GM21390 (cell line): ENCODE results near the gene GATAD2B.
A peak's percentile ranks its signal among the peaks of the same experiment; 100 is the strongest.
"Not testable (repeated sequence)": the region's sequence is repeated elsewhere in the genome, so short reads cannot be mapped to it uniquely, and the experiment has no call there.

ENCODE experiments used
- ATAC-seq: cut with Tn5 transposase; IDR thresholded peaks from one replicate; pipeline ENCODE4 v1.9.1; 2021; ENCODE audit not compliant: unreplicated experiment

GATAD2B gene

DNA sequence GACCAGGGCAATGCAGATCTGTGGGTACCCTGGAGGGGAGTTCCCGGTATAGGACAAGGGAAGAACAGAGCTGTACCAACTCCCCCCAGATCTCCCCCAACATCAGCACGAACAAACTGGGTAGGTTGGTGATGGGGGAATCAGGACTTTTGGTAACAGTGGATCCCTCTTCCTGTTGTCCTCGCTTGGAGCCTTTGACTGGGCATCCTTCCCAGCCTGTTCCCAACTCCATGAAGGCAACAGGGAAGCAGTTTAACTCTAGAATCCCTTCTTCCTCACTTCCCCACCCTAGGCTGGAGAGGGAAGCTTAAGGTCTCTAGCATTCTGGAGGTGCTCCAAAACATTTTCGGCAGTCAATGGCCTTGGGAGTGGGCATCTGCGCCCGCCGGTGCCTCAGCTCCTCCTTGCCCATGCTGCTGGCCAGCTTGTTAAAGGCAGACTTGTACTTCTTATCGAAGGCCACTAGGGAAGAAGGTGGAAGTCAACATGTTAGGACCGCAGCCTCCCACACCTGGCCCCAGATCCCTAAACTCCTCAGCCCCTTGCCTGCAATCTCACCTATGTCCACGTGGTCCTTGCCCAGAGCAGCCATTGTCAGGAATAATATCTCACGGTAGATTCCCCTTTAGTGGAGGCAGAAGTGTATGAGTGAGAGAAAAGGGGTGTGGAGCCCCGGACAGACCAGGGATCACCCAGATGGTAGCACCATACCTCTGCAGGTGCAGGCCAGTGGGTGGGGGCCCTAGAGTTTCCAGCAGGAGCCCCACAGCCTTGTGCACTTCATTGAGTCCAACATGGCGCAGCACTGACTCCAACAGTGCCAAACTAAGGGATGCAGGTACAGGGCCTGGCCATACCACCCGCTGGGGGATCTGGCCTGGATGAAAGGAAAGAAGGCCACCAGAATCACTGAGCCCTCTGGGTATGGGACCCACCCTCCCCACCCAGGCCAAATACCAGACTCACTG, 7.5 kb upstream of the GATAD2B start:
- ATAC-seq: no peak

DNA sequence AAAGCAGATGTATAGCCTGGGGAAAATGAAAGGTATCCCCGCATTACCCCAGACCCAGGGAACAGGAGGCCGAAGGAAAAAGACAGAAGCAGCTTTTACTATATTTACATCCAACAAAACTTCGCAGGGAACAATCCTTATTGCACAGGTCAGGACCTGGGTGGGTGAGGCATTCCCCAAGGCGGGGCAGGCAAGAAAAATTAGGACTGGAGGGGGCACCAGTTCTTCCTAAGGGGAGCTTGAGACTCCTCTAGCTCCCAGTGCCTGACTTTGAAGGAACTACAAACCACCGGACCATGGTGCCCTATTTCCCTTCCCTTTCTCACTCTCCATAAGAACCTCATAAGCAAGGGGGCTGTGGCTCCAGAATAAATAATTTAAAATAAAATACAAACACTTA, 6.7 kb upstream of the GATAD2B start:
- no peak for ATAC-seq

DNA sequence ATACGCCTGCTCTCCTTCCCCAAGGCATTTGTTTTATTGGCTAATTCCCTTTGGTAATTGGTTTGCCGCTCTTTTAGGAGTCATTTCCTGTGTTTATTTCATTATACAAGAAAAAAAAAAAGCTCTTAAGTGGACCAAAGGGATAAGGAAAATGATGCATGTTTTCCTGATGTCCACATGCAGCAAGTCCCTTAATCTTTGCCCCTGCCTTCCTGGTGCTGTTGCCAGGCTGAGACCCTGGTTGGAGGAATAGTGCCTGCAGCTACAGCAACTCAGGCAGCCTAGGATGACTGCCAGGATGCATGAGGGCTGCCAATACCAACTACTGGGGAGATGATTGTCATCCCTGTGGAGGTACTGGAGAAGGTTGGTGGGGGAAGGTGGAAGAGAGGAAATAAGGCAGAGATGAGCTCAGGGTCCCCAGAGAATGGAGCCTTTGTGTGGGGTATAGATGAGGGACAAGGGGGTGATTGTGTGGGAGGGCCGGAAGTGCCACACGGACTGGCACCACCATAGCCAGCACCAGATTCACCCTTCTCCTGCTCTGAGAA, 6.1 kb upstream of the GATAD2B start:
- no peak for ATAC-seq

DNA sequence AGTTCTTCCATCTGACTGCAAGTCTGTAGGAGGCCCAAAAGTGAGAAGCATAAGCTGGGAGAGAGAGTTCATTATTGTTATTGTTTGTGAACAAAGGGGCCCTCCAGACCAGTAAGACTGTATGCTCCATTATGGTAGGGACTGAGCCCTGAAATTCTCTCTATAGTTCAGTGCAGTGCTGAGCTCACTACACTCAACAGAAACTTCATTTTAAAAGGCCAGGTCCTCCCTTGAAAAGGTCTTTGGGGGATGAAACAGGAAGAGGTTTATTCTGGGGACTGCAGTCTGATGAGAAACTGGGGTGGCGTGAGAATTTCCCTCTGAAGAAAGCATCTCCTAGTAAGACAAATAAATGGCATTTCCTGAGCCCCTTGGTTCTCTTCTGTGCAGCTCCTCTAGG, 5.5 kb upstream of the GATAD2B start:
- no peak for ATAC-seq

DNA sequence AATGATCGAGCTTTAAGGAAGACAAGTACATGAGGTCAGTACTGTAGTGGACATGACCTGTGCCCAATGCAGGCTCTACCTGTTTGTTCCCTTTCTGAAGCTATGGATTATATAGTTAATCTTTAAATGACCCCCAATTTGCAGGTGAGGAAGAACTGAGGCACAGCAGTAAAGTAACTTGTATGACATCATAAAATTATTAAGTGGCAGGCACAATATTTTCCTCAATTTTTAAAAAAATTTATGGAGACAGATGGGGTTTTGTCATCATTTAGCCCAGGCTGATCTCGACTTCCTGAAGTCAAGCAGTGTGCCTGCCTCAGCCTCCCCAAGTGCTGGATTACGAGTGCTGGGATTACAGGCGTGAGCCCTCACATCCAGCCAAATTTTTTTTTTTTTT, 3.6 kb upstream of the GATAD2B start:
- no peak for ATAC-seq

DNA sequence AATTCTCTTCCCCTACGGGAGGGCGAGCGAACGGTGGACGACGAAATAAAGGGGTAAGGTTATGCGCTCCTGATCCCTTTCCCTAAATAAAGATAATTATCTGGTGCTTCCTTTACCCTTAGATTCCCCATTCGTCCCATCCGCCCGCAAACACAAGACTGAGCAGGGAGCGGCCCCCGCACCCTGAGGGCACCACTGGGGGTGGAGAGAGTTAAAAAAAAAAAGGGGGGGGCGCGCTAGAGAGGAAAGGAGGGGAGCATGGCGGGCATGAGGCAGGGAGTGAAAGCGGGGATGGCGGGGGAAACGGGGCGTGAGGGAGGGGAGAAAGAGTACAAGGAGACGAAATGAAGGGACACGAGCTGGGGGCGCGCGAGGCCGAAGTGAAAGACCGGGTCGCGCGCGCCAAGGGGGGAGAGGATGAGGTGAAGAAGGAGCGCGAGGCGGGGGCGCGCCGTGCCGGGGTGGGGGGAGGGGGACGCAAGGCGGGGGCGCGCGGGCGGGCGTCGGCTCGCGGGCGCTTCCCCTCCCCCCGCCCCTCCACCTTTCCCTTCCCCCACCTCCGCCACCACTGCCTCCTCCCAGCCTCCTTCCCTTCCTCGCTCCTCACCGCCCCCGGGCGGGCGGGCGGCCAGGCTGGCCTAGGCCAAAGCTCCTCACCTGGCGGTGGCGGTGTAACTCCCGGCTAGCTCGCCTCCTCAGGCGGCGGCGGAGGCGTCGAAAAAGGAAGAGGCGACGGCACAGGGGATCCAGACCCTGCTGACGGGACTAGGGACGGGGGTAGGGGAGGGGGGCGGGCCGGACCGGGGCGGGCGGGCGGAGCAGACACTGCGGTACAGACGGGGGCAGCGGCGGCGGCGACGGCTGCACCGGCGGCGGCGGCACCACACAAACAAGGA, 448 bp downstream of the GATAD2B start:
- ATAC-seq: peak; percentile 31

DNA sequence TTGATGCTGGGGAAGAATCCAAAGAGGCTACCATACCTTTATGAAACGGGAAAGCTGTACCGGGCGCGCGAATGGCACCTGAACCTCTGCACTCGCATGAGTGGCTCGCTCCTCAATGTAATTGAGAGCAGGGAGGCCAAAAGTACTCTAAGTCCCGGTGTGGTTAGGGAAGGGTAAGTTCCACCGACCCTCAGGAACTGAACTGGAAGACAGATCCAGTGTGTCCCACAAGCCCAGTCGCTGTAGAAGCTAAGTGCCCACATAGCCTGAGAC, 1.0 kb downstream of the GATAD2B start:
- ATAC-seq: no peak

DNA sequence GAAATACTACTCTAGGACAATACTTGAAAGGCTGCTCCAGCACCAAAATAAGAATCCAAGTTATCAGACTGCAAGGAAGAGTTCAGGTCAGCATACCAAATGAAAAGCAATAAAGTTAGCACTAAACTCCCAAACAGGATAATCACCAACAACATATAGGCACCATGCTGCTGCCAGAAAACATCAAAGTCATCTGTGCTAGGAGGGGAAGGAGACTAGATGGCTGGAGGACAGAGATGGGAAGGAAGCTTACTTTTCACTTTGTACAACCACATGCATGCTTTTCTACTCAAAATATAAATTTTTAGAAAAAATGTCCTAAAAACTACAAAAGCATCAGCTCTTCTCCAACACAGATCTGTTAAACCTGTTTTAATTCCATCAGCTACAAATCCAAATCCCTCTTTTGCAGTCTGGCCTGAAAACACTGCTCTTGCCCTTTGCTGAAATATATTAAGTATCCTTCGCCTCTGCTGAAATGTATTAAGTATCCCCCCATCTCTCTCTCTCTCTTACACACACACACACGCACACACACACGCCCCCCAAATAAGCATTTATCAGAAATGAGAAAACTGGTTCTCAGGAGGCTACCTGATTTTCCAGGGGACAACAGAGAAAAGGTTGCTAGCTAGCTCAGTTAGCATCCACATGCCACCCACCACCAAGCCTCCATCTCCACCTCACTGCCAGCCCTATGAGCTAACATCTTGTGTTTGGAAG, 1.5 kb downstream of the GATAD2B start:
- no peak for ATAC-seq

DNA sequence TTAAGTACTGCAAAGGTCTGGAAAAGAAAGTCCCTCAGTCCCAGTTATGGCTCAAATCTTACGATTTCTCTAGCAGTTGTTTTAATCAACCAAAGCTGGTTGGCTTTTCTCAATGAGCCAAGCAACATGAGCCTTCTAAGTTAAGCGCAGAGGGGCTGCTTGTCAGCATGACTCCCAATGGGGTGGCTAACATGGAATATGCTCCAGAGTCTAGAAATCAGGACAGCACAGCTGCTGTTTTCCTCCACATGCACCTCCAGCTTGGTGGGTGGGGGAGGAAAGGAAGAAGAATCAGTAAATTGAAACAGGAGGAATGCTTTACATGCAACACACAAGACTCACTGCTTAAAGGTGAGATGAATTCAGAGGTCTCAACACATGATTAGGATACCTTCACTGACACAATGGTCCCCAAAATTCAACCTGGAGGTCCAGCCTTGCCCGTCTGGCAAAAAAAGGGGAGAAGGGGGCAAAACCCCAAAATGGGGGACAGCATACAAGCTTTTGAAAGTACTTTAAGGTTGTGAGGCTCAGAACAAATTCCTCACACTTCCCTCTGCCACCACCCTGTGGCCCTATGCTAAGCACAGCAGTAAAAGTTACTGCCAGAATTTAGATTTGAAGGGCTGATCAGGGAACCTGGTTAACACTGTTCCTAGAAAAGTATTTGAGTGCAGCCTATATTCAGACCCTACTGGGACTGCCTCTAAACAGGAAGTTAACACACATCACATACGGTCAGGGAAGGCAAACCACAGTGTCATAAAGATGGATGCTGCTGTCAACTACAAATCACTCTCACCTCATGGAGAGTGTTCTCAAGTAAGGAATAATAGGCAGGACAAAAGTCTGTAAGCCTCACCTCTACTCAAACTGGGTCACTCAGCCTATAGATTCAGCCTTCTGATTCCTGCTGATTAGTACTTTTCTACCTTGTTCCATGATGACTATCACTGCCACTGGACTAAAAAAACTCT, 2.6 kb downstream of the GATAD2B start:
- ATAC-seq: no peak

DNA sequence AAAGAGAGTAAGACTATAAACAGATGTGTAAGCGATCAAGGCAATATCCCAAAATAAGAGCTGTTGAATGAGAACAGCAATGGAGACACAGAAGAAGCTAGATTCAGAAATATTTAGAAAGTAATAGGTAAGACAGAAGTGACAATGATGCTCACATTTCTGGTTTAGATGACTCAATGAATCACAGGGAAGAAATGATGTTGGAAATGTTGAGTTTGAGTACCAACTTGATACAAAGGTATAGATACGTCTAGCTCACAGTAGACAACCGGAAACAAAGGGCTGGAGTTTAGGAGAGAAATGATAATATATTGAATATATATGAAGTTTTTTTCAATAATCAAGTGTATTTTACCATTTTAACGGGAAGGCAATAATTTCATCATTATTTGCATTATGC, 6.5 kb downstream of the GATAD2B start:
- no peak for ATAC-seq

DNA sequence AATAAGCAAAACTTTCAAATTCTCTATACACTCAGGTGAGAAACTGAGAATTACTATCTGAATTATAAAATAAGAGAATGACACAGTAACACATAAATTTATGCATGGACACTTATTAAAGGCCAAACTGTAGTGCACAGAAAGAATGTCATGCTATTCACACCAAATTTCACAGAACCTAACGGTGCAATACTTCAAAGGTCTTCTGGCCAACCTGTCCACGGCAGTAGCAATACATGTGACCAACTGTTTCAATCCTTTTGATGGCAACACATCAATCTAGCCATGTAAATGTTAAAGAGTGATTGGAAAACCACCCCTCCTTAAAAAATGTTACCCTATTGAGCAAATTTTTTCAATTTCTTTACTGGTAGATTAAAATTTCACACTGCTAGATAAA, 10.4 kb downstream of the GATAD2B start:
- ATAC-seq: no peak

DNA sequence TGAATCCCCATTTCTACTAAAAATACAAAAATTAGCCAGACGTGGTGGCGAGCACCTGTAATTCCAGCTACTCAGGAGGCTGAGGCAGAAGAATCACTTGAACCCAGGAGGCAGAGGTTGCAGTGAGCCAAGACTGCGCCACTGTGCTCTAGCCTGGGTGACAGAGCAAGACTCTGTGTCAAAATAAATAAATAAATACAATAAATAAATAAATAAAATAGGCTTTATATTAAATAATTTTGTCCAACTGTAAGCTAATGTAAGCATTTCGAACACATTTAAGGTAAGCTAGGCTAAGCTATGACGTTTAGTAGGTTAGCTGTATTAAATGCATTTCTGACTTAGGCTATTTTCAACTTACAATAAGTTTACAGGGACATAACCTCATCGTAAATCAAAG, 12.2 kb downstream of the GATAD2B start:
- ATAC-seq: not testable (repeated sequence)

DNA sequence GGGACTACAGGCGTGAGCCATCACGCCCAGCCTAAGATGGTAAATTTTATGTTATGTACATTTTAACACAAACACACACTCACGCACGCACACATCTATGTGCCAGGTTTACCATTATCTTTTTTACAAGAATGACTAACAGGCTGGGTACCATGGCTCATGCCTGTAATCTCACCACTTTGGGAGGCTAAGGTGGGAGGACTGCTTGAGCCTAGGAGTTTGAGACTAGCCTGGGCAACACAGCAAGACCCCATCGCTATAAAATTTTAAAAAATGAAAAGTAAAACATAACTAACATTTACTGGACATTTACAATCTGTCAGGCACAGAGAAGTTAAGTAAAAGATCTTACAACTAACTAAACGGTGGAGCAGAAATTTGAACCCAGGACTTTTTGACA, 14.7 kb downstream of the GATAD2B start:
- ATAC-seq: no peak

DNA sequence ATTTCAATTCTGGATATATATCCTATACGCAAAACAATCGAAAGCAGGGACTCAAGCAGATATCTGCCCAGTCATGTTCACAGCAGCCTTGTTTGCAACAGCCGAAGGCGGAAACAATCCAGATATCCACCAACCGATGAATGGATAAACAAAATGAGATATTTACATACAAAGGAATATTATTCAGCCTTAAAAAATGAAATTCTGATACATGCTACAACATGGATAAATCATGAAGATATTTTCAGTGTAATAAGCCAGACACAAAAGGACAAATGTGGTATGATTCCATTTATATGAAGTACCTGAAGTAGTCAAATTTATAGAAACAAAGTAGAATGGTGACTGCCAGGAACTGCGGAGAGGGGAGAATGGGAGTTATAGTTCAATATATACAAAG, 15.6 kb downstream of the GATAD2B start:
- ATAC-seq: no peak

DNA sequence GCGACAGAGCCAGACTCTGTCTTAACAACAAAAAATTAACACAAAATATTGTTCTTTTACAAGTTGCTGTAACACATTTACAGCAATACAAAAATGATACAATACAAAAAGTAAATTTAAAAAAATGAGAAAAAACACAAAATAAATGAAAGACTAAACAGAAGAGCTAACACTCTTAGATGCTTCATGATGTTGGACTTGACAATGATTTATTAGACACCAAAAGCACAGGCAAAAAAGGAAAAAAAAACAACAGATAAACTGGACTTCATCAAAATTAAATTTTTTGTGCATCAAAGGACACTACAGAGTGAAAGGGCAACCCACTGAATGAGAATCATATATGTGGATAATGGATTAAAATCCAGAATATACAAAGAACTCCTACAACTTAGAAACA, 16.4 kb downstream of the GATAD2B start:
- no peak for ATAC-seq

DNA sequence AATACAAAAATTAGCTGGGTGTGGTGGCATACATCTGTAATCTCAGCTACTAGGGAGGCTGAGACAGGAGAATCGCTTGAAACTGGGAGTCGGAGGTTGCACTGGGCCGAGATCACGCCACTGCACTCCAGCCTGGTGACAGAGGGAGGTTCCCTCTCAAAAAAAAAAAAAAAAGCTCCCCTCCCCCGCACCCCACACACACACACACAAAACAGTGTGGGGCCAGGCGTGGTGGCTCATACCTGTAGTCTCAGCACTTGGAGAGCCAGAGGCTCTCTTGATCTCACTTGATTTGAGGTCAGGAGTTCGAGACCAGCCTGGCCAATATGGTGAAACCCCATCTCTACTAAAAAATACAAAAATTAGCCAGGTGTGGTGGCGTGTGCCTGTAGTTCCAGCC, 16.9 kb downstream of the GATAD2B start:
- ATAC-seq: not testable (repeated sequence)

DNA sequence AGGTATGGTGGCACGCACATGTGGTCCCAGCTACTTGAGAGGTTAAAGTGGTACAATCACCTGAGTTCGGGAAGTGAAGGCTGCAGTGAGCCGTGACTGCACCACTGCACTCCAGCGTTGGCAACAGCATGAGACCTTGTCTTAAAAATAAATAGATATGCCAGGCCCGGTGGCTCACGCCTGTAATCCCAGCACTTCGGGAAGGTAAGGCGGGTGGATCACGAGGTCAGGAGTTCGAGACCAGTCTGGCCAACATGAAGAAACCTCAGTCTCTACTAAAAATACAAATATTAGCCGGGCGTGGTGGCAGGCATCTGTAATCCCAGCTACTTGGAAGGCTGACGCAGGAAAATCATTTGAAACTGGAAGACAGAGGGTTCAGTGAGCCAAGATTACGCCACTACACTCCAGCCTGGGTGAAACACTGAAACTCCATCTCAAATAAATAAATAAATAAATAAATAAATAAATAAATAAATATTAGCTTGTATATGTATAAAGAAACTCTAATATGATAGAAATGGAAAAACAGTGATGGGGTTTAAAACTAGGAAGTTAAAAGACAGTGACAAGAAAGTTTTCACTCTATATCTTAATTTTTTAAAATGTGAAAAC, 18.8 kb downstream of the GATAD2B start:
- ATAC-seq: no peak

DNA sequence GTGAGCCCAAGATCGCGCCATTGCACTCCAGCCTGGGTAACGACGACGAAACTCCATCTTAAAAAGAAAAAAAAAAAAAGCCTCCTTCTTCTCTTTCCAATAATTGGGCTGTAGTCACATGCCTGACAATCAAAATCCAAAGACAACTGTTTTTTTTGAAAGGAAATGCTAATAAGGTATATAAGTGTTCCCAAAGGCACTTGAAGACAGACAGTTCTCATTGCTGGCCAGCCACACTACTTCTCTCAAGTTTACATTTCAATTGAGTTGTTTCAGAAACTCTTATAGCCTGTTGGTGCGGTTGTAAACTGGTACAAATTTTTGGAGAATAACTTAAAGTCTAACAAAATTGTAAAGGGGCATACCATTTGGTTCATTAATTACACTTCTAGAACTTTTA, 23.3 kb downstream of the GATAD2B start:
- ATAC-seq: no peak

DNA sequence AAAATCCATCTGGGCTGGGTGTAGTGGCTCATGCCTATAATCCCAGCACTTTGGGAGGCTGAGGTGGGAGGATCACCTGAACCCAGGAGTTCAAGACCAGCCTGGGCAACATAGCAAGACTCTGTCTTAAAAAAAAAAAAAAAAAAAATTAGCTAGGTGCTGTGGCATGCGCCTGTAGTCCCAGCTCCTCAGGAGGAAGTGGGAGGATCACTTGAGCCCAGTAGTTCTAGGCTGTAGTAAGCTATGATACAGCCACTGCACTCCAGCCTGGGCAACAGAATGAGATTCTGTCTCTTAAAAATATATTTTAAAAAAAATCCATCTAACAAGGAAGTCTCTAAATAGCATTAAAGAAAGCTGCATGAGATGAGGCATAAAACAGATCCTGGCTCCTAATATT, 26.9 kb downstream of the GATAD2B start:
- ATAC-seq: not testable (repeated sequence)

DNA sequence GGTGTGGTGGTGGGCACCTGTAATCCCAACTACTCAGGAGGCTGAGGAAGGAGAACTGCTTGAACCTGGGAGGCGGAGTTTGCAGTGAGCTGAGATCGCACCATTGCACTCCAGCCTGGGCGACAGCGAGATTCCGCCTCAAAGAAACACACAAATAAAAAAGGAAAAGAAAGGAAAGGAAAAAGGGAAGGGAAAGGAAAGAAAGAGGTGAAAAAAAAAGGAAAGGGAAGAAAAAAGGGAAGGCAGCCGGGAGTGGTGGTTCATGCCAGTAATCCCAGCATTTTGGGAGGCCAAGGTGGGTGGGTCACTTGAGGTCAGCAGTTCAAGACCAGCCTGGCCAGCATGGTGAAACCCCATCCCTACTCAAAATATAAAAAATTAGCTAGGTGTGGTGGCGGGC, 31.7 kb downstream of the GATAD2B start:
- not testable (repeated sequence) for ATAC-seq
